ENCODE results near the gene LBX1. TPM values are rescaled to one million over a fixed set of nuclear protein-coding genes. Genes with fewer than 3 reads are reported as not detected.

The LBX1 gene
- total RNA-seq, 1 experiment from 2014 or later = 1.7 TPM

DNA sequence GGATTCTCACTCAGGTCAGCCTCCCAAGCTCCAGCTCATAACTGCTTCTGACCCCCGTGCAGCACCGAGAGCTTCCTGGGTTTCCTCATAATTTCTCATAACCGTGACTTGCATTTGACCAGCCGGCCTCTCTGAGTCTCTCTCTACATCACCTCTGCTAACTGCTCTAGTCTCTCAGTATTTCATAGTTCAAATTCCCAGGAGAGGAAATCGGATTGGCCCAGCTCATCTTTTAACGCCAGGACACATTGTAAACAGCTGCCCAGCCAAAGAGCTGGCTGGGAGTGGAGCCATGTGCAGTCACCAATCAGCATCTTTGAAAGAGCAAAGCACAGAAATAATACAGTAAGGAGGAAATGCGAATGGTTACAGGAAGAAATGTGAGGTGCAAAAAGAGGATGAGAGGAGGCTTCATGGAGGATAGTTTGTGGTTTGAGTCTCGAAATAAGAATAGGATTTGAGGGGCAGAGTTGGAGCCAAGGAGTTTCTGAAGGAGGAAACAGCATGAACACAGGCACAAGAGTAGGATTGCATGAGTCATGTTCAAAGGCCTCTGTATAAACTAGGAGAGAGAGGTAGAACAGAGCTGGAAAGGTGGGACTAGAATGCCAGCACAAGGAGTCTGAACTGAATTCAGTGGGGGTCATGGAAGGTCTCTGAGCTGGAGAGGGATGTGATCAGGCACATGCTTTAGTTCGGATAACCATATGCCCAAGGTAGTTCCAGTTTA, 15.2 kb upstream of the LBX1 start:
- peak; percentile 90 for DNase-seq (ENCODE audit: low read depth)

GRCh38 chr10:101241840-101242707, 12.8 kb upstream of the LBX1 start:
- DNase-seq (ENCODE audit: low read depth) = peak; percentile 10

GRCh38 chr10:101238732-101239105, 9.5 kb upstream of the LBX1 start:
- DNase-seq (ENCODE audit: low read depth) = no peak

DNA sequence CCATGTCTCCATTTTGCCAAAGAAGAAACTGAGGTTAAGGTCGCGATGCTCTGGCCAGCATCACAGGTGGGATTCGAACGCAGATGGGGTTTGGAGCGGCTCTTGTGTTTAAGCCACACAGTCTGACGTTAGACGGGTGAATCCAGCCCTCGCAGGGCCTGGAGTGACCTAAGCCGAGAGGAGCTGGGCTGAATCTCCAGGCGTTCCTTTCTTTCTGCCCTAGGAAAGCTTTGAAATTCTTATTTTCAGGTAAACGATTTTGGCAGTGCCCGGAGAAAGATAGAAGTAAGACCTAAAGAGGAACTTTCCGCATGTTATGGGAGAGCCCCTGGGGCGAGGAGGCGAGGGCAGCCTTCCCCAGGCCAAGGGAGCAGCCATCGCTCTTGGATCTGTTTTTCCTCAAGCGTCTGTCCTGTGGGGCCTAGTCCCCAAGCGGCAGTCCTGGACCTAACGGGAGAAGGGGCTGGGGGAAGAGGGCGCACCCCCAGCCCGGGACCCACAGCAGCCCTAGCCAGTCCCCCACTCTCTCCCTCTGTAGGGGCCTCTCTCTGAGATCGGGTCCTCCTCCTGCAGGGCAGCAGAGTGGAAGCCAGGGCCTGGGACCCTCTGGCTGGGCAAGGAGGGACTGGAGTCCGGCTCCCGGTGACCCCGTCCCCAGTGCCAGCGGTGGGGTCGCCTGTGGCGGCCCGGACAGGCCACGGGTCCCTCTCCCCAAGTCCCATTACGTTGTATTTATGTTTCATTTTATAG, 8.9 kb upstream of the LBX1 start:
- no peak for DNase-seq (ENCODE audit: low read depth)

- DNase-seq (ENCODE audit: low read depth) = no peak
Measured at GRCh38 chr10:101237081-101237981, 8.1 kb upstream of the LBX1 start.

DNA sequence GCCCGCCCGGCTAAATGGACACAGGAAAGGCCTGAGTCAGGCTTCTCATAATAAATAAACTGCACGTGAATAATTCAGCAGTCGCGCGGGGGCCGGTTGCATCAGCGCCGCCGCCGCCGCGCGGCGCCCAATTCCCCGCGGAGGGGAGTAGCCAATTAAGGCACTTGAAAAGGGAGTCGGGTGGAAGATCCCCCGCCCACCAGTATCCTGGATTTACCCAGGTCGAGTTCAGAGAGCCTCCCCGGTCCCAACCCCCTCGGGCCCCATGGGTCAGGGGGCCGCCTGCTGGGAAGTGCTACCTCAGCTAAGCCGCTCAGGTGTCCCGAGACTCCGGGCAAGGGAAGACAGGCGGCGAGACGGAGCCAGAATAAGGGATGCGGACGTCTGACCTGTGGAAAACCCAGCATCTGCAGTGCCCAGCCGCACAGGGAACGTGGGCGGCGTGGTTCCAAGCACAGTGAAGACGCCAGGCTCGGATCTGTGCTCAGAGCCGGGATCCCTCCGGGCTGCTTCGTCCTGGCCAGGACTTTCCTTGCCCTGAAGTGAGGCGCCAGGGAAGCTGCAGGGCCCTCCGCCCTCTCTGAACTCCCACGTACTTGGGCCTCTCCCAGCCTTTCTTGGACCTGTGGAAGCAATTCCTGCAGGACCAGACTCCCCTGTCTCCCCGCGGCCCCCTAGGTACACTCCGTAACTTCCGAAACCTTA, 7.3 kb upstream of the LBX1 start:
- DNase-seq (ENCODE audit: low read depth) = no peak

GRCh38 chr10:101235766-101236165, 6.5 kb upstream of the LBX1 start:
- DNase-seq (ENCODE audit: low read depth) = no peak

DNA sequence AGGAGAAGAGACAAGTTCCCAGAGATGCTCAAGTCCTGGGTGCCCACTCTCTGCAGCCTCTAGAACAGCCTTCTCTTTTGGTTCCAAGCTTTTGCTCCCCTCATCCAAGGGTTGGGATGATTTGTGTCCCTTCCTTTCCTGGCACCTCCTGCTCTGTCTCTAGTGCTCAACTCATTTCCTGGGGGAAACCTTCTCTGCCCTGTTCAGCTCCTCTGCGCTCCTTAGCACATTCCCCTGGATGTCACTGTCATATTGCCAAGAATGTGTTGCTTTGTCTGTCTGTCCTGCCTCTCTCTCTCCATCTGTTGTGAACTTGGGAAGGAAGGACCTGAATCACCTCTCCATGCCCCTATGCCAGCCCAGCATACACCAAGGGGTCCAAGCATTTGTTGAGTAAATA, 5.1 kb upstream of the LBX1 start:
- DNase-seq (ENCODE audit: low read depth) = no peak

DNA sequence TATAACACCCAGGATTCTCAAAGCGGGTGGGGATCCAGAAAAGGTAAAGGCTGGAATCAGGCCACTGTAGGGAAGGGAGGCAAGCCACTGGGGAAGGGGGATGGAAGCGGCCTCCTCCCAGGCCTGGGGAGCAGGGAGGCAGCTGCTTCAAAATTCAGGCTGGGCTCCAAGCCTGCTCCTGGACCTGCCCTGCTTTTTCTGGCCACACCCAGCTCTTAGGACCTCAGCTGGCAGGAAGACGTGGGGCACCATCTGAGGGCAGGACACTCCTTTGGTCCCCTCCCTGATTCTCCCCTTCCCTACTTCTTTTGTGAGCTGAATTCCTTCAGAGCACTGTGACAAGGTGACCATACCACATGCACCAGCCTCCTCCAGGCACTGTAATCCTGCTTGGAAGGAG, 4.6 kb upstream of the LBX1 start:
- DNase-seq (ENCODE audit: low read depth) = no peak

DNA sequence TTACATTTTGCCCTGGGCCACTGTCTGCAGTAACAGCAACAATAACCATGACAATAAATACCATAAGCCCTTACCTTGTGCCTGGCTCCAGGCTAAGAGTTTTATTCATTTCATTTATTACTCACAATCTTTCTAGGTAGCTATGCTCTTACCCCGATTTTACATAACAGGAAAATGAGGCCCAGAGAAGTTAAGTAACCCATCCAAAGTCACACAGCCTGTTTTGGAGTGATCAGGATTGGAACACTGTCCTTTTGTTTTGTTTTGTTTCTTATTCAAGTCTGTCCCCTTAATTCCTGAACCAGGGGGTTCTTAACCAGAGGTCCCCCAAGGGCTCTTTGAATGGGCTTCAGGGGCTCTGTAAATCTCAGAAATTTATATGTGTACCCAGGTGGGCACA, 4.2 kb upstream of the LBX1 start:
- DNase-seq (ENCODE audit: low read depth) = no peak

DNA sequence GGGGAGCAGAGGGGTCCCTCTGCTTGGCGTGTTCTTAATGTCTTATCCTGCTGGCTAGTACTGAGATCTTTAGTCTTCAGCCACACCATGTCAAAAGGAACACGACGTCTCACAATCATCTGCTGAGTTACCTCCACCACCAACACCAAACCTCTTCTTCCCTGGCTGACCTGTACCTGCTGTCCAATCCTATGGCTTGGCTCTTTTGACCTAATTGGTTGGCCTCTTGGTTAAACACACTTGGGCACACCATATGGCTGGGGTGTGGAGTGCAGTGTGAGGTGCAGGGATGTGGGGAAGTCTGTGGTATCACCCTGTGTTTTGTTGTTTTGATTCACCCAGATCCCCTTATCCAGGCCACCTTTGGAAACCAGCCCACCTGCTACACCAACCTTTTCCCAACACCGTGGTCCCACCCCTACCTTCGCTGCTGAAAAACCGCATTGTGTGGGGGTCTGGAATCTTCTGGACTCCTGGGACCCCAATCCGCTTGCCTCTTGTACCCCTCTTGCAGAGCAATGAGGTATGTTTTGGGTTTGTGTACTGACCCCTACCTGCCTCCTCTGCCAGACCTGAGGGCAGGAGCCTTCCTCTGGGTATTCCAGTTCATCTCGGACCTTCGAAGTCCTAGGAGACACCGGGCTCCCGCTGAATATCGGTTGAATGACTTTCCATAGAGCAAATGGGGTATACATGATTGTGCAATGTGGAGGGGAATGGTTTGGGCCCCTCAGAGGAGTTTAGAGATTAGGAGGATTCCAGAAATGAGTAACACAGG, 2.8 kb upstream of the LBX1 start:
- no peak for DNase-seq (ENCODE audit: low read depth)

DNA sequence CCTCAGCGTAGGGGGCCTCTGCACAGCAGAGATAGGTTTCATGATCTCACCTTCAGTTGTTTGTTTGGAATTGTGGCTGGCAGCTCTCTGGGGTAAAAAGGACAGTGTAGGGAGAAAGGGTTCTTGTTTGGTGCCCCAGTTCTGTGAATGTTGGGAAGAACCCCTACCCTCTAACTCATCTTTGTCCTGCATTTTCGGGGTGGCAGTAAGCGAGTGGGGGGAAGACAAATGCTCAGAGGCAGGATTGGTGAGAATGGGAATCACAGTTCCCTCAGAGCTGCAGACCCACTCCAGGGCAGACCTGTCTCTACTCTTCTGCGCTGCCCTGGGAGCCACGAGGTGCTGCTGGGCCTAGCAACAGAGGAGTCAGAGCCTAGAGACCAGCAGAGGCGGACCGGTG, 1.8 kb upstream of the LBX1 start:
- DNase-seq (ENCODE audit: low read depth) = no peak

GRCh38 chr10:101230183-101230917, 1.1 kb upstream of the LBX1 start:
- DNase-seq (ENCODE audit: low read depth) = peak; percentile 43

GRCh38 chr10:101228966-101229265, 347 bp downstream of the LBX1 start:
- DNase-seq (ENCODE audit: low read depth) = no peak

GRCh38 chr10:101228153-101228965, 904 bp downstream of the LBX1 start:
- no peak for DNase-seq (ENCODE audit: low read depth)

- no peak for DNase-seq (ENCODE audit: low read depth)
Measured at GRCh38 chr10:101227429-101228152, 1.7 kb downstream of the LBX1 start.

DNA sequence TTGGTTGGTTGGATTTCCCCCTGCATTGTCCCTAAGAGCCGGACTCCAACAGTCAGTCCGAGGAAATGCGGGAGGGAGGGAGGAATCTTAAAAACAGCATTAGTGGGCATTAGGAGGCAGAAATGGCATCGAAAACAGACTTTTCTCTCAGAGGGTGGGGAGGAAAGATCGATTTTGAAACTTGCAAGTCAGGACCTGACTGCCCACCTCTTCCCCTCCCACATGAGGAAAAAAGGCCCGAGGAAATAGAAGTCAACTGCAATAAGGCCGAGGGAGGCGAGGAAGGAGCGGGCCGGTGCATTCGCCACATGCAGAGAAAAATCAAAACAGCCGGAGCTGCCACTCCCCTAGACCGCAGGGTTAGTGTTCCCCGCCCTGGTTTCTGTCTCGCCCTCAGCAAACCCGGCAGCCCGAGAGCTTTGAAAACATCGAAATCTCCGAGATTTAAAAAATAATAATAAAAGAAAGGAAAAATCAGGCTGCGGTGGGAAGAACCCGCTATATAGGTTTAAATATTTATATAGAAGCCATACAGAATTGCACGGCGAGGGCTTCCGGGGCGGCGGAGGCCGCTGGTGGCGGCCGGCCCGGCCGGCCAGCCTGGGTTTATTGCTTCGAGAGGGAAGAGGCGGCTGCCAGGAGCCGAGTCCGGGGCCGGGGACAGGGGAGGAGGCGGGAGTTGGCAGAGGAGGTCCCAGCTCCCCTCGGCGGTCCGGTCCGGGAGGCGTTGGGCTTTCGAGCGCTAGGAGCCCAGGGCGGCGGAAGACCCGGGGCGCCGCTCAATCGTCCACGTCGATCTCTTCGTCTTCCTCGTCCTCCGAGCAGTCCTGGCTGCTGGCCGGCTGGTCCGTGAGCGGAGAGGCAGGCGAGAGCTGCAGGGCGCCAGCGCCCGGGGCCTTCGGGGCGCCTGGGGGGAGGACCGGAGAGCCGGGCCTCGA, 2.5 kb downstream of the LBX1 start:
- DNase-seq (ENCODE audit: low read depth) = no peak
